GM18505 (cell line): ENCODE data around the gene MEF2D.

Experiments used
- ATAC-seq: cut with Tn5 transposase; IDR thresholded peaks from one replicate; pipeline ENCODE4 v1.9.1; 2021; ENCODE audit not compliant: unreplicated experiment
- POLR2A ChIP-seq: IDR thresholded peaks from 4 replicates; pipeline ENCODE4 v1.6.1; 2011; ENCODE audit warnings: borderline replicate concordance; ENCODE audit not compliant: insufficient read depth, insufficient read length; ENCODE audit errors: extremely low read depth

MEF2D gene

DNA sequence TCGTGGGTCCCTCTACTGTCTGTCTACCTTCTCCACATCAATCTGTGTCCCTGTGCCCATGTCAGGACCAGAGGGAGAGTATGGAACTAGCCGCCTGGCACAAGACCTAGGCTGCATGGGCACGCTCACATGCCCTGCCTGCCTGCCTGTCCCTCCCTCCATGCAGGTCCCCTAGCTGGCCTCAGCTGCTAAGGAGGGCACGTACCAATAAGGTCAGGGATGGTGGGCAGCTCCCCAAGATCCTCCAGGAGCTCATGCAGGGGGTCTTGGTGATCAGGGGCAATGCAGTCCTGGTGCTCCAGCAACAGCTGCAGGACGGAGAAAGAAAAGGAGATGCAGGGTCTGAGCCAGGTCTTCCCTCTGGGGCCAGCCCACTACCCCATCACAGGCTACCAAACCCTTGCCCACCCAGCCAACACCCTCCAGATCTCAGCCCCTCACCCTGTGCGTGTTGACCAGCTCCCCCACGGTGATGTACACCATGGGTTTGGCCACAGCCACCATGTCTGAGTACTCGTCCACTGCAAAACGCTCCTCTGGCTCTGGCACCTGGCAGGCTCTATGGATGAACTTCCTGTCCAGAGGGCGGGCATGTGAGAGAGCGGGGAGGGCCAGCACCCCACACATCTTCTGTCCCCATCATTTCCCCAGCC, 33.1 kb upstream of the MEF2D start:
- no peak for TF ChIP-seq POLR2A
- ATAC-seq: no peak

DNA sequence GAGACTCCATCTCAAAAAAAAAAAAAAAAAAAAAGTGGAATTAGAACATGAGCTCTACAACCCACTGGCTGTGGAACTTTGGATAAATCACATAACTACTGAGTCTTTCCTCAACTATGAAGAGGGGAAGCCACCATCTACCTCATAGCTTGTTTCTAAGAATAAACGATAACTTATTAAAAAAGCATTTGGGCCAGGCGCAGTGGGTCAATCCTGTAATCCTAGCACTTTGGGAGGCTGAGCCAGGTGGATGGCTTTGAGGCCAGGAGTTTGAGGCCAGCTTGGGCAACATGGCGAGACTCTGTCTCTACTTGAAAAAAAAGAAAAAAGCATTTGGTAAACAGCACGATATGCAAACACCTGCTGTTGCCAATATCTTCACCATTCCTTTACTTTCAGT, 31.8 kb upstream of the MEF2D start:
- ATAC-seq: no peak
- no peak for TF ChIP-seq POLR2A

DNA sequence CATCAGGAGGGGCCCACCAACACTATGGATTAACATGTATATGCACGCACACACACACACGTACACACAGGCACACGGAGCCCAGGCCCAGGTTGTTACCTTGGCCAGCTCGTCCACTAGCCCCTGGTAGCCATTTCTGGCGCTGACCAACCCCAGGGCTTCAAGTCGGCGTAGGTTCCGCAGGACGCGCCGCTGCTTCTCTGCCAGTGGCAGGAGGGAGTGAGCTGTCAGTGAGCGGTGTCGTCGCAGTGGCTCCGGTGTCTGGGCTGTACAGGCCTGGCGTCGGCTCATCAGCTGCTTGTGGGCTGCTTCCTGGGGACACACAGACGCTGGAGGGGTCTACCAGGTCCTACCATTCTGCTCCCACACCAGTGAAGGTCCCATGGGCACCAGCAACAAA, 29.4 kb upstream of the MEF2D start:
- no peak for TF ChIP-seq POLR2A
- no peak for ATAC-seq

DNA sequence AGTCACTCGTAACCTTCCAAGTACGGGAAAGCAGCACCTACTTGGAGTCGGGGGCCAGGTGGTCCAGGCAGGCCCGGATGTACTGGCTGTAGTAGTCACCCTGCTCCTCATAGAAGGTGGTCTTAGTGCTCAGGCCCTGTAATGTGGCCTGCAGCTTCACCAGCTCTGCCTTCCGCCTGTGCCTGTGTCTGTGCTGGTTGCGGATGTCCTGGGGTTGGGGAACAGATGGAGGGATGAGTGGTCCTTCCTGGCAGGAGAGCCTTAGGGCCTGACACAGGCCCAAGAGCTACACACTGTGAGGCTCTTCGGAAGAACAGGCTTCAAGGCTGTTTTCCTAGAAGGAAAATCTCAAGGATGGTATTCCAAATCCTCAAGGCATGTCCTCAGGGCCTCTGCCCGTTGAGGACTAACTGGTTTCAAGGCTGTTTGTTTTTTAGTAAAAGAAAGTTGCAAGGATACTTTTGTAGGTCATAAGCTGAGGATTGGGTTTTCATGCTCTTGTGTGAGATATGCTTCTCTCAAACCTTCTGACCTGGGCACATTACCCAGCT, 28.4 kb upstream of the MEF2D start:
- no peak for ATAC-seq
- TF ChIP-seq POLR2A: no peak

DNA sequence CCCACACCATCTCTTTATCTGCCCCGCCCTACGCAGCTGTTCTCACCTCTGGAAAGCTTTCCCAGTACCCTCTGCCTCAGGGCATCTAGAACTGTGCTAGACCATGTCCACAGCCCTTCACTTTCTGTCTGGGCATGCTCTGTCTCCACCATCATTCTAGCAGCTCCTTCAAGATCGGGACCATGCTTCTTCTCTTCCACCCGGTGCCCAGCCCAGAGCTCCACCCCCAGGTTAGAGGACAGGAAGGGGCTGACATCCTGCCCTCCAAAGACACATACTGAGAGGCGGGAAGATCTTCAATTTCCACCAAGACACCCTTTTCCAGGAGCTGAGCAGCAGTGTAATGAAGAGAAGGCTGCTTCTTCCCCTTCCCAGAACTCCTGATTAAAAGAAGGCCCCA, 27.7 kb upstream of the MEF2D start:
- no peak for TF ChIP-seq POLR2A
- no peak for ATAC-seq

DNA sequence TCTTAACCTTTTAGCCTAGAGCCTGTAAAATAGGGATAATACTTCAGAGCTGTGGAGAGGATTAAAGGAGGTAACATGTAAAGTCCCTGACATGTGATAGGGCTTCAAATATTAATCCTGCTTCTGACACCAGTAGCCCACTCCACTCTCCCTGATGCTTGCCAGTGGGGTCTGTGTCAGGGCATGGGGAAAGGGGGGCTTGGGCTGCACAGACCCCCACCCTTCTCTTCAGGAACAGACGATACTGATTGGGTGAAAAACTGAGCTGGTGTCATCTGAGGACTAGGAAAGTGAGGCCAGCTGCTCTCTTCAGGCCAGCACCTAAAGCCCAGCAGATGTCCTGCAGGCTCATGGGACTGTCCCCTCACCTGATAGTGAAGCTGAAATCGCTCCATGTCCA, 27.0 kb upstream of the MEF2D start:
- TF ChIP-seq POLR2A: no peak
- ATAC-seq: no peak

DNA sequence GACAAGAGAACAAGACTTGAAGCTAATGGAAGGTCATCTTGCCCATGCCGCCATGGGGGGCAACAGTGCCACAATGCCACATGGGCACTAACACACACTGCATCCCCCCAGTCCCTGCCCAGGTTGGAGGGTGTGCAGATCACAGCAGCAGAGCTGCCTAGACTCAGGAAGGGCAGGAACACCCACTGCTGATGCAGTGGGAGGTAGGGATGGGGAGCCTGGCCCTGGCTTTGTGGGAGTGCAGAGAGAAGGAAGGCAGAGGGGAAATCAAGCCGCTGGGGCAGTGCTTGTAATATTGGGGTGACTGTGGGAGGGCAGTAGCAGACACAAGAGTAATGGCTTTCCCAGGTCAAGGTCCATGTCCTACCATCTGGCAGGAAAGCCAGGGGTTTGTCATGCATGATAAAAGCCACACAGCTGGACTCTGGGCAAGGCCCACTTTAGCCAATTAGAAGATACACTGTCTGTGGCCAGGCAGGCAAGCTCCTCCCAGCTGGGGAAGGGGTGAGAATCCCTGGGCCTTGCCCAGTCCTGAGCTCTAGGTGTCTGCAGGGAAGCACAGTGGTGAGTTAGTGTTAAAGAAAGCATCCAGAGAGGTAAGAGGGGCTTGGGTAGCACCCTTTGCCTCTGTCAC, 25.4 kb upstream of the MEF2D start:
- no peak for TF ChIP-seq POLR2A
- ATAC-seq: no peak

DNA sequence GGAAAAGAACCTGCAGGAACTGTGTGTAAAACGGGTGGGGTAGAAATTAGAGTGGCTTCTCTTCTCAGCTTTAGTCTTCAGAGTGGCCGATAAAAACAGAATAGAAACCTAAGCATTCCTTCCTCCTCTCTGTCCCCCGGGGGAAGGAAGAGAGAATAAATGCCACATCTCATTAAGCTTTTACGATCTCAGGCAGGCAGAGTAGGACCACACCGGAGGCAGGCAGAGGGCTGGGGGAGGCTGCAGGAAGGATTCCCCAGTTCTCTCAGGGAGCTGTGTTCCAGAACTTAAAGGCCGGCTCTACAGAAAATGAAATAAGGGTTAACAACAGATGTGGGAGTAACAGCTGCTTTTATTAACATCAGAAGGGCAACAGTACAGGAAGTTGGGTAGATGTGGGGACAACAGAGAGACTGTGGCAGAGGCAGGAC, 24.5 kb upstream of the MEF2D start:
- no peak for TF ChIP-seq POLR2A
- ATAC-seq: no peak

DNA sequence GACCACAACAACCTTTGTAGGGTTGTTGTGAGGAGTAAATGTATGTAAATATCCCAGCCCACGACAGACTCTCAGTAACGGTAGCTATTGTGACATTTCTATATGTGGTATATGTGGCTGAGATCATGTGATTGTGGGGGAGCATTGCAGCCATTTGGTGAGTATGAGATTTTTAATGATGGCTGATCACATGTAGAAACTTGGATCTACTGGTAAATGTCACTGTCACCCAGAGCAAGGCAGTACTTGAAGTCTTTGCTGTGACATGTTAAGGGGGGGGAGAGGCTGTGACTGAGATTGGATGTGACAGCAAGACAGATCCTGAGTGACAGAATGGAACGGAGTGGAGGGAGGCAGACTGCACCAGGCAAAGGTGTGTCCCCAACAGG, 23.9 kb upstream of the MEF2D start:
- ATAC-seq: peak; percentile 50
- TF ChIP-seq POLR2A: no peak

DNA sequence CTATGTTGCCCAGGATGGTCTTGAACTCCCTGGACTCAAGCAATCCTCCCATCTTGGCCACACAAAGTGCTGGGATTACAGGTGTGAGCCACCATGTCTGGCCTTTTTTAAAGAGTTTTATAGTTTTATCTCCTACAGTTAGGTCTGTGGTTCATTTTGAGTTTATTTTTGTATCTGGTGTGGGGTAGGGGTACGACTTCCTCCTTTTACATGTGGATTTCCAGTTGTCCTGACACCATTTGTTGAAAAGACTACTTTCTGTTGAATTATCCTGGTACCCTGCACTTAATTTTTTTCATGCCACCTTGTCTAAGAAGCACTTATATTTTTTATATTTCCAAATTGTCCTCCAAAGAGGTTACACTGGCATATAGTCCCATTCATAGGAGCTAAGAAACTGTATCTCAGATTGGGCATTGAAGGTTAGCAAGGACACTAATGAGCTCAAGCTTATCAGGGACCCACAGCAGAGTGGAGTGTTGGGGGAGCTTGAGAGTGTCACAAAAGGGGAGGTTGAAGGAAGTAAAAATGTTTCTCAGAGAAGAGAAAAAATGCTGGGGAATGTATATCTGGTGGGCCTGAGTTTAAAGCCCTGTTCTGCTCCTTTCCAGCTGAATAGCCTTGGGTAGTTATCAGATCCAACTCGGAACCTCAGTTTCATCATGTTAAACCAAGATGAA, 23.4 kb upstream of the MEF2D start:
- no peak for ATAC-seq
- TF ChIP-seq POLR2A: no peak

DNA sequence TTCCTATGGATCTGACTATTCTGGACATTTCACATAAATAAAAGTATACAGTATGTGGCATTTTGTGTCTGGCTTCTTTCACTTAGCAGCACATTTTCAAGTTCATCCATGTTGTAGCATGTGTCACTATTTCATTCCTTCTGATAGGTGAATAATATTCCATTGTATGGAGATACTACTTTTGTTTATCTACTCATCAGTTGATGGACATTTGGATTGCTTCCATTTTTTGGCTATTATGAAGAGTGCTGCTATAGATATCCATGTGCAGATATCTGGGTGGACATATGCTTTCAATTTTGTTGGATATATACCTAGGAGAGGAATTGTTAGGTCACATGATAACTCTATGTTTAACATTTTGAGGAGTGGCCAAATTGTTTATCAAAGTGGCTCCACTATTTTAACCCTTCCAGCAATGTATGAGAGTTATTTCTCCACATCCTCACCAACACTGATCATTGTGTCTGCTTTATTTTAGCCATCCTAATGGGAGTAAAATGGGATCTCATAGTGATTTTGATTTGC, 21.9 kb upstream of the MEF2D start:
- no peak for TF ChIP-seq POLR2A
- no peak for ATAC-seq

DNA sequence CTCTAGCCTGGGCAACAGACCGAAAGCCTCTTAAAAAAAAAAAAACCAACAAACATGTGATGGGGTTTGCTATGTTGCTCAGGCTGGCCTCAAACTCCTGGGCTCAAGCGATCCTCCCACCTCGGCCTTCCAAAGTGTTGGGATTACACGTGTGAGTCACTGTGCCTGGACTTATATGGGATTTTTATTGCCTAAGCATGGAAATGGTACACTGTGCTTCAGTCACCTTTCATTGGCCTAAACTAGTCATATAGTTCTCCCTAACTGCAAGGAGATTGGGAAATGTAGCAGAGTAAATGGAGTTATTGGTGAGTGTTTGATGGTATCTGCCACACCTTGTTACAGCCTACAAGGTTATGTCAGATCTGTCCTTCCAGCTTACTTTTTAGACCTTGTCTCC, 17.2 kb upstream of the MEF2D start:
- TF ChIP-seq POLR2A: no peak
- ATAC-seq: no peak

DNA sequence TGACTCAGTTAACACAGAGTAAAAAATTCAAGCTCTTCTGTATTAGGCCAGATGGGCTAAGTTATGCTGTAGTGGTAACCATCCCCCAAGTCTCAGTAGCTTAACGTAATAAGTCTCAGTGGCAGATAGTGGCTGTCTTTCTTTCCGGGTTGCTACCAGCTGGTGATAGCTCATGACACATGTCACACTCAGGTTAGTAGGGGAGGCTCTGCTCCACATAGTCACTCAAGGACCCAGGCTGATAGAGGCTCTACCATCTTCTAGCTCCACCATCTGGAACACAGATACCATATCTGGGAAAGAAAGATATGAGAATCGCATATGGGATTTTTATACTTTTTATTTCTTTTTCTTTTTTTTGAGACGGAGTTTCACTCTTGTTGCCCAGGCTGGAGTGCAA, 16.2 kb upstream of the MEF2D start:
- TF ChIP-seq POLR2A: no peak
- ATAC-seq: no peak

DNA sequence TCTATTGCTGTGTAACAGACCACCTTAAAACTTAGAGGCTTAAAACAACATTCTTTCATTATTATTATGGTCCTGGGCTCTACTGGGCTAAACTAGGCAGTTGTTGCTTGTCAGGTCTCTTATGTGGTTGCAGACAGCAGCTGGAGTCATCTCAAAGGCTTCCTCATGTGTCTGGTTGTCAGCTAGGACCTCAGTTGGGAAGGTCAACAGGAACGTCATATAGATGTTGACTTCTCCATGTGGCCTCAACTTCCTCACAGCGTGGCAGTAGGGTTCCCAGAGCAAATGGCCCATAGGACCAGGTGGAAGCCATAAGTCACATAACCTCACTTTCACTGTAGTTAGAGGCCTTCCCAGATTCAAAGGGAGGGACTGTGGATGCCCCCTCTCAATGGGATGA, 15.4 kb upstream of the MEF2D start:
- TF ChIP-seq POLR2A: no peak
- ATAC-seq: no peak
